Endodermal cell (in vitro differentiated cells): ENCODE measurements around the gene PLPPR2. TPM values are rescaled to one million over a fixed set of nuclear protein-coding genes. Genes with fewer than 3 reads are reported as not detected.

ENCODE experiments used
- DNase-seq: peaks from one replicate; pipeline ENCODE4 v3.0.0-alpha.2; 2017
- H3K27ac ChIP-seq: 2 replicates; pipeline ENCODE4 v1.5.1; 2013; ENCODE audit warnings: mild to moderate bottlenecking, low read depth, low read length, moderate library complexity
- H3K27me3 ChIP-seq: 2 replicates; pipeline ENCODE4 v1.6.1; 2013; ENCODE audit warnings: mild to moderate bottlenecking, low read length, moderate library complexity; ENCODE audit not compliant: insufficient read depth, control insufficient read depth, poor library complexity, severe bottlenecking
- H3K36me3 ChIP-seq: 2 replicates; pipeline ENCODE4 v1.7.0; 2013; ENCODE audit warnings: mild to moderate bottlenecking, low read length, moderate library complexity; ENCODE audit not compliant: control insufficient read depth, insufficient read depth
- H3K4me1 ChIP-seq: one replicate; pipeline ENCODE4 v1.7.0; 2013; ENCODE audit warnings: low read length; ENCODE audit not compliant: control insufficient read depth, insufficient read depth
- H3K4me3 ChIP-seq: 2 replicates; pipeline ENCODE4 v1.5.1; 2013; ENCODE audit warnings: mild to moderate bottlenecking, low read length, moderate library complexity
- H3K9ac ChIP-seq: 2 replicates; pipeline ENCODE4 v1.6.1; 2013; ENCODE audit warnings: mild to moderate bottlenecking, low read length, moderate library complexity; ENCODE audit not compliant: poor library complexity, severe bottlenecking; ENCODE audit errors: extremely low read depth
- H3K9me3 ChIP-seq: 2 replicates; pipeline ENCODE4 v1.6.1; 2013; ENCODE audit warnings: mild to moderate bottlenecking, low read length, moderate library complexity; ENCODE audit not compliant: control insufficient read depth
- H3K27ac Mint-ChIP-seq: 2 replicates; pipeline ENCODE4 v1.8.0; 2020; ENCODE audit warnings: mixed read lengths
- H3K27me3 Mint-ChIP-seq: 2 replicates; pipeline ENCODE4 v1.8.0; 2021; ENCODE audit warnings: mild to moderate bottlenecking, mixed read lengths; ENCODE audit not compliant: insufficient read depth
- H3K36me3 Mint-ChIP-seq: 2 replicates; pipeline ENCODE4 v1.8.0; 2020; ENCODE audit warnings: low read depth, mixed read lengths
- H3K4me1 Mint-ChIP-seq: 2 replicates; pipeline ENCODE4 v1.8.0; 2020; ENCODE audit warnings: mixed read lengths
- H3K4me3 Mint-ChIP-seq: 2 replicates; pipeline ENCODE4 v1.8.0; 2020; ENCODE audit warnings: mild to moderate bottlenecking, moderate library complexity, mixed read lengths
- H3K9me3 Mint-ChIP-seq: 2 replicates; pipeline ENCODE4 v1.8.0; 2020; ENCODE audit warnings: mild to moderate bottlenecking, mixed read lengths
- CTCF ChIP-seq: fragments of 200-600 bp; sonication (generic); conservative IDR thresholded peaks from 2 replicates; pipeline ENCODE4 v1.5.0; 2021; ENCODE audit warnings: antibody characterized with exemption, mild to moderate bottlenecking
- WGBS, 2 experiments: methylation state at CpG; one replicate each; pipeline versions ENCODE4 v1.1.5 to v1.1.7; 2013; ENCODE audit warnings: missing lambda C conversion rate in 2 of 2, mixed read lengths in 1 of 2; ENCODE audit not compliant: insufficient coverage in 1 of 2, insufficient read length in 1 of 2; 5-methylcytosine and 5-hydroxymethylcytosine counted together
- total RNA-seq, 2 donors: library from RNA; stranded (reverse); fragmentation: NEBNext Ultra II Directional in 1 of 2; extraction: Animal tissue kit (Norgen Biotek cat#: 25700) in 1 of 2; gene quantifications; 2 replicates in 1 of 2; 3 replicates in 1 of 2; pipeline ENCODE4 v1.2.1, GENCODE V29; 2021

Gene PLPPR2
- total RNA-seq, 2 donors from 2014 or later = 3.1 to 6.8 TPM

- Histone ChIP-seq H3K27me3 (no peaks in the 10 kb centered on the region), H3K27ac (no peak overlapping the region), H3K9me3 (no peaks in the 10 kb centered on the region), H3K9ac (no peak overlapping the region), H3K36me3 (peaks cover 41% of the 10 kb centered on the region), H3K4me1 (peaks cover 5% of the 10 kb centered on the region), H3K4me3 (no peak overlapping the region)
- peaks cover 2% of the 10 kb centered on the region for H3K9me3 Mint-ChIP-seq
- H3K36me3 Mint-ChIP-seq = peaks cover 50% of the 10 kb centered on the region
- H3K4me3 Mint-ChIP-seq = no peak overlapping the region
- 96 to 98% methylated on average over 17 of the region's 17 CpGs for WGBS, 2 experiments
- H3K27ac Mint-ChIP-seq = no peak overlapping the region
- no peak for TF ChIP-seq CTCF
- no peaks in the 10 kb centered on the region for H3K27me3 Mint-ChIP-seq
- DNase-seq = no peak
- peaks cover 5% of the 10 kb centered on the region for H3K4me1 Mint-ChIP-seq
Measured at GRCh38 chr19:11335449-11336146, 19.6 kb upstream of the PLPPR2 start.

GRCh38 chr19:11337080-11337479 is 18.2 kb upstream of the PLPPR2 start:
- Mint-ChIP-seq H3K9me3 (peaks cover 2% of the 10 kb centered on the region), H3K27me3 (no peaks in the 10 kb centered on the region), H3K27ac (no peak overlapping the region), H3K4me3 (no peak overlapping the region), H3K36me3 (peaks cover 49% of the 10 kb centered on the region), H3K4me1 (peaks cover 5% of the 10 kb centered on the region)
- Histone ChIP-seq H3K27me3 (no peaks in the 10 kb centered on the region), H3K4me1 (peaks cover 5% of the 10 kb centered on the region), H3K36me3 (peaks cover 46% of the 10 kb centered on the region), H3K9me3 (no peaks in the 10 kb centered on the region), H3K27ac (no peak overlapping the region), H3K4me3 (no peak overlapping the region), H3K9ac (no peak overlapping the region)
- no peak for DNase-seq
- no peak for TF ChIP-seq CTCF
- WGBS, 2 experiments = 96% methylated on average over 5 to 14 of the region's 14 CpGs

GRCh38 chr19:11338121-11338520 is 17.1 kb upstream of the PLPPR2 start:
- Mint-ChIP-seq H3K27ac (no peak overlapping the region), H3K4me1 (peaks cover 5% of the 10 kb centered on the region), H3K9me3 (peaks cover 2% of the 10 kb centered on the region), H3K36me3 (peaks cover 45% of the 10 kb centered on the region), H3K27me3 (no peaks in the 10 kb centered on the region), H3K4me3 (peak overlapping the region; percentile 71)
- no peak overlapping the region for H3K27ac ChIP-seq
- no peak overlapping the region for H3K9ac ChIP-seq
- H3K9me3 ChIP-seq = no peaks in the 10 kb centered on the region
- TF ChIP-seq CTCF = no peak
- H3K27me3 ChIP-seq = no peaks in the 10 kb centered on the region
- DNase-seq = no peak
- H3K36me3 ChIP-seq = peaks cover 36% of the 10 kb centered on the region
- peaks cover 5% of the 10 kb centered on the region for H3K4me1 ChIP-seq
- peak overlapping the region; percentile 85 for H3K4me3 ChIP-seq
- 92% methylated on average over 7 of the region's 7 CpGs; no CpG with 5 or more reads in 1 of the 2 experiments for WGBS, 2 experiments
